ENCODE results near the gene GCSAM. TPM values are rescaled to one million over a fixed set of nuclear protein-coding genes. Genes with fewer than 3 reads are reported as not detected.

GCSAM gene
- polyA plus RNA-seq, 6 donors from 2014 or later = 24.3 to 84.9 (median 41.6) TPM

Other genes starting within 250 kb of the GCSAM start
- gene ABHD10, start 154.2 kb downstream of the GCSAM start, polyA plus RNA-seq (ENCODE audit: low read depth in 6 of 6) = 10 to 100 TPM; 46.8 to 74.4 (median 62.4) TPM
- not detected for gene TAGLN3, start 134.3 kb downstream of the GCSAM start, polyA plus RNA-seq (ENCODE audit: low read depth in 6 of 6)
- not detected for gene TMPRSS7, start 98.5 kb downstream of the GCSAM start, polyA plus RNA-seq (ENCODE audit: low read depth in 6 of 6)
- gene C3orf52, start 46.9 kb downstream of the GCSAM start, polyA plus RNA-seq (ENCODE audit: low read depth in 6 of 6) = 1 to 10 TPM in 1 of 6 donors, under 1 TPM in 4, not detected in 1; 0.23 to 1.1 (median 0.61) TPM
- under 1 TPM in 2 of 6 donors, not detected in 4; 0.34 to 0.98 TPM for gene SLC9C1, start 161.0 kb upstream of the GCSAM start, polyA plus RNA-seq (ENCODE audit: low read depth in 6 of 6)
- gene CD200, start 199.9 kb upstream of the GCSAM start, polyA plus RNA-seq (ENCODE audit: low read depth in 6 of 6) = 100 to 1,000 TPM; 102 to 329 (median 161) TPM